B cell (primary cell): ENCODE results near the gene HOXC9. TPM values are rescaled to one million over a fixed set of nuclear protein-coding genes. Genes with fewer than 3 reads are reported as not detected.

Experiments used
- ATAC-seq: fragments of 200-7000 bp; cut with Tn5 transposase; one replicate; pipeline ENCODE4 v1.10.0; 2021; ENCODE audit warnings: low read depth, mild to moderate bottlenecking, moderate number of reproducible peaks, moderate library complexity
- CTCF ChIA-PET: fragments of 350-600 bp; sonication (Branson Sonifier 250); formaldehyde crosslinking; loops from one replicate; lab custom pipeline; 2021; ENCODE audit warnings: antibody characterized with exemption, inconsistent platforms; lab: Charles Lee
- POLR2A ChIA-PET: fragments of 350-600 bp; sonication (Branson Sonifier 250); formaldehyde crosslinking; loops from one replicate; lab custom pipeline; 2021; ENCODE audit warnings: antibody characterized with exemption; lab: Charles Lee
- DNase-seq: peaks from one replicate; pipeline ENCODE4 v3.0.0; 2013
- H2AFZ ChIP-seq: 2 replicates; pipeline ENCODE4 v1.6.1; 2012; ENCODE audit warnings: mild to moderate bottlenecking, low read depth, low read length; ENCODE audit not compliant: insufficient read depth, poor library complexity, severe bottlenecking
- H3K27ac ChIP-seq, 2 donors: 1 replicate in 1 of 2; 2 replicates in 1 of 2; pipeline ENCODE4 v1.5.1; 2012 to 2013; ENCODE audit warnings: low read length in 2 of 2, mild to moderate bottlenecking in 2 of 2, moderate library complexity in 1 of 2
- H3K27me3 ChIP-seq, 4 experiments: fragments of 200-600 bp in 1 of 4; sonication (generic) in 1 of 4; replicated peaks in 1 of 4; 1 replicate in 2 of 4; 2 replicates in 2 of 4; pipeline versions ENCODE4 v1.6.1 to v1.7.0; 2013 to 2016; ENCODE audit warnings: low read length in 3 of 4, mild to moderate bottlenecking in 2 of 4, mixed read lengths in 1 of 4, moderate library complexity in 1 of 4; ENCODE audit not compliant: insufficient read depth in 4 of 4, control insufficient read depth in 3 of 4; ENCODE audit errors: control extremely low read depth in 1 of 4
- H3K36me3 ChIP-seq, 2 experiments: replicated peaks in 1 of 2; 1 replicate in 1 of 2; 2 replicates in 1 of 2; pipeline versions ENCODE4 v1.6.1 to v1.7.1; 2013; ENCODE audit warnings: low read length in 1 of 2; ENCODE audit not compliant: insufficient read depth in 2 of 2, control insufficient read depth in 1 of 2; ENCODE audit errors: control extremely low read depth in 1 of 2, extremely low read depth in 1 of 2
- H3K4me1 ChIP-seq, 2 donors: fragments of 200-600 bp in 1 of 2; sonication (generic) in 1 of 2; 1 replicate in 1 of 2; 2 replicates in 1 of 2; pipeline versions ENCODE4 v1.5.1 to v1.6.1; 2013 to 2017; ENCODE audit warnings: low read length in 2 of 2; ENCODE audit not compliant: control insufficient read depth in 2 of 2, insufficient read depth in 2 of 2
- H3K4me2 ChIP-seq: replicated peaks from 2 replicates; pipeline ENCODE3; 2012; ENCODE audit warnings: mild to moderate bottlenecking, low read depth, low read length; ENCODE audit not compliant: poor library complexity, severe bottlenecking
- H3K4me3 ChIP-seq, 5 experiments: fragments of 200-600 bp in 1 of 5; sonication (generic) in 1 of 5; 1 replicate in 3 of 5; 2 replicates in 2 of 5; pipeline versions ENCODE4 v1.5.1 to v1.7.0; 2011 to 2016; ENCODE audit warnings: low read length in 4 of 5, mild to moderate bottlenecking in 4 of 5, low read depth in 2 of 5, control low read depth in 1 of 5, moderate library complexity in 1 of 5; ENCODE audit not compliant: insufficient read depth in 1 of 5; ENCODE audit errors: control extremely low read depth in 1 of 5, extremely low read depth in 1 of 5
- H3K79me2 ChIP-seq: fragments of 200-600 bp; sonication (generic); one replicate; pipeline ENCODE4 v1.6.0; 2016; ENCODE audit warnings: low read length; ENCODE audit not compliant: control insufficient read depth, insufficient read depth
- H3K9ac ChIP-seq: fragments of 200-600 bp; sonication (generic); 2 replicates; pipeline ENCODE4 v1.6.1; 2017; ENCODE audit warnings: mild to moderate bottlenecking, low read length, moderate library complexity
- H3K9me3 ChIP-seq, 3 donors: one replicate each; pipeline versions ENCODE4 v1.6.1 to v1.7.1; 2013; ENCODE audit warnings: low read length in 2 of 3; ENCODE audit not compliant: control insufficient read depth in 2 of 3, insufficient read depth in 1 of 3; ENCODE audit errors: control extremely low read depth in 1 of 3
- H4K20me1 ChIP-seq: 2 replicates; pipeline ENCODE4 v1.6.0; 2012; ENCODE audit warnings: mild to moderate bottlenecking, low read length; ENCODE audit not compliant: insufficient read depth, control insufficient read depth, poor library complexity, severe bottlenecking
- H3K27ac Mint-ChIP-seq: one replicate; pipeline ENCODE4 v1.8.0; 2021; ENCODE audit warnings: mixed read lengths
- H3K27me3 Mint-ChIP-seq: one replicate; pipeline ENCODE4 v1.8.0; 2021; ENCODE audit warnings: mixed read lengths
- H3K4me1 Mint-ChIP-seq: one replicate; pipeline ENCODE4 v1.8.0; 2021; ENCODE audit warnings: mixed read lengths
- H3K4me3 Mint-ChIP-seq: one replicate; pipeline ENCODE4 v1.8.0; 2021; ENCODE audit warnings: mixed read lengths
- H3K9me3 Mint-ChIP-seq: one replicate; pipeline ENCODE4 v1.8.0; 2022; ENCODE audit warnings: mixed read lengths; ENCODE audit not compliant: insufficient read depth
- EZH2 ChIP-seq: IDR thresholded peaks from 2 replicates; pipeline ENCODE4 v1.6.1; 2012; ENCODE audit warnings: borderline replicate concordance, low read depth, mild to moderate bottlenecking, moderate library complexity, low read length; ENCODE audit not compliant: insufficient read depth, poor library complexity, severe bottlenecking
- WGBS: methylation state at CpG from one replicate; pipeline ENCODE4 v1.1.5; 2013; ENCODE audit warnings: missing lambda C conversion rate; ENCODE audit not compliant: insufficient coverage; 5-methylcytosine and 5-hydroxymethylcytosine counted together
- intact Hi-C: fragments of 100-400 bp; cut with micrococcal nuclease; formaldehyde crosslinking; loops from one replicate; pipeline ENCODE4 v1.10.0; 2022
- polyA plus RNA-seq: library from polyadenylated mRNA; depleted of rRNA; stranded (reverse); fragments of >200 nt; gene quantifications from 2 replicates; pipeline ENCODE4 v1.2.3, GENCODE V29; 2012
- total RNA-seq, 2 donors: library from RNA; stranded (reverse); fragments of 120-200 nt in 1 of 2; gene quantifications; 1 replicate in 1 of 2; 2 replicates in 1 of 2; pipeline versions ENCODE4 v1.2.3 to v1.2.4, GENCODE V29; 2013 to 2022
- TF ChIP-seq, protein P1 (sequence below): fragments of 200-600 bp; IDR thresholded peaks from one replicate; pipeline ENCODE4 v1.8.0; 2022; ENCODE audit warnings: antibody characterized with exemption, mild to moderate bottlenecking

HOXC9 gene
- total and polyA plus RNA-seq, 2 donors (not counting 1 experiment from before 2014, with no cell fraction given), result not detected

DNA sequence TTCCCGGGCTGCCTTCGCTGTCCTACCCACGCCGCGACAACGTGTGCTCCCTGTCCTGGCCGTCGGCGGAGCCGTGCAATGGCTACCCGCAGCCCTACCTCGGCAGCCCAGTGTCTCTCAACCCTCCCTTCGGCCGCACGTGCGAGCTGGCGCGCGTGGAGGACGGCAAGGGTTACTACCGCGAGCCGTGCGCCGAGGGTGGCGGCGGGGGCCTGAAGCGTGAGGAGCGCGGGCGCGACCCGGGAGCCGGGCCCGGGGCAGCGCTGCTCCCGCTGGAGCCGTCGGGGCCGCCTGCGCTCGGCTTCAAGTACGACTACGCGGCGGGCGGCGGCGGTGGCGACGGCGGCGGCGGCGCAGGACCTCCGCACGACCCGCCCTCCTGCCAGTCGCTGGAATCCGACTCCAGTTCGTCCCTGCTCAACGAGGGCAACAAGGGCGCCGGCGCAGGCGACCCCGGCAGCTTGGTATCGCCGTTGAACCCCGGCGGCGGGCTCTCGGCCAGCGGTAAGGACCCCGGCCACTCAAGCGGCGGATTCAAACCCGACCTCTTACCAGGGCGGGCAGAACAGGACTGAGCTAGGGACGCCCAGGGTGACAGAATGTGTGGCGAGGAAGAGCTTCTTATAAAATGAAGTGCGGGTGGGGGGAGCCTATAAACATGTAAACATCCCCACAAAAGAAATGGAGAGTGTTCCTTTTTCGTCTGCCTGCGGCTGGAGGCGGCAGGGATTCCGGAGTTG lies 44.8 kb upstream of the HOXC9 start:
- POLR2A ChIA-PET, result no interaction called here
- Histone ChIP-seq H2AFZ (no peak overlapping the region), H3K4me1 (peaks cover 14 to 46% of the 10 kb centered on the region in 2 donors), H3K27me3 (peaks cover 0 to 99% (median 88%) of the 10 kb centered on the region in 4 experiments), H3K9ac (no peak overlapping the region), H3K9me3 (peaks cover 0 to 87% (median 11%) of the 10 kb centered on the region in 3 donors), H3K79me2 (no peaks in the 10 kb centered on the region), H3K36me3 (no peaks in the 10 kb centered on the region), H3K4me2 (no peak overlapping the region), H3K27ac (no peak overlapping the region), H4K20me1 (no peaks in the 10 kb centered on the region), H3K4me3 (no peak overlapping the region)
- H3K9me3 Mint-ChIP-seq, result no peaks in the 10 kb centered on the region
- no peak overlapping the region for H3K4me3 Mint-ChIP-seq
- ATAC-seq, result no peak
- peak; percentile 35 for DNase-seq
- intact Hi-C loops, result no loop called here
- CTCF ChIA-PET, result no interaction called here
- H3K27me3 Mint-ChIP-seq, result peaks cover 75% of the 10 kb centered on the region
- WGBS, result 10% methylated on average over 77 of the region's 86 CpGs
- TF ChIP-seq EZH2, result no peak
- TF ChIP-seq, protein P1, sequence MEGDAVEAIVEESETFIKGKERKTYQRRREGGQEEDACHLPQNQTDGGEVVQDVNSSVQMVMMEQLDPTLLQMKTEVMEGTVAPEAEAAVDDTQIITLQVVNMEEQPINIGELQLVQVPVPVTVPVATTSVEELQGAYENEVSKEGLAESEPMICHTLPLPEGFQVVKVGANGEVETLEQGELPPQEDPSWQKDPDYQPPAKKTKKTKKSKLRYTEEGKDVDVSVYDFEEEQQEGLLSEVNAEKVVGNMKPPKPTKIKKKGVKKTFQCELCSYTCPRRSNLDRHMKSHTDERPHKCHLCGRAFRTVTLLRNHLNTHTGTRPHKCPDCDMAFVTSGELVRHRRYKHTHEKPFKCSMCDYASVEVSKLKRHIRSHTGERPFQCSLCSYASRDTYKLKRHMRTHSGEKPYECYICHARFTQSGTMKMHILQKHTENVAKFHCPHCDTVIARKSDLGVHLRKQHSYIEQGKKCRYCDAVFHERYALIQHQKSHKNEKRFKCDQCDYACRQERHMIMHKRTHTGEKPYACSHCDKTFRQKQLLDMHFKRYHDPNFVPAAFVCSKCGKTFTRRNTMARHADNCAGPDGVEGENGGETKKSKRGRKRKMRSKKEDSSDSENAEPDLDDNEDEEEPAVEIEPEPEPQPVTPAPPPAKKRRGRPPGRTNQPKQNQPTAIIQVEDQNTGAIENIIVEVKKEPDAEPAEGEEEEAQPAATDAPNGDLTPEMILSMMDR, result no peak
- H3K27ac Mint-ChIP-seq, result no peak overlapping the region
- H3K4me1 Mint-ChIP-seq, result peaks cover 17% of the 10 kb centered on the region

DNA sequence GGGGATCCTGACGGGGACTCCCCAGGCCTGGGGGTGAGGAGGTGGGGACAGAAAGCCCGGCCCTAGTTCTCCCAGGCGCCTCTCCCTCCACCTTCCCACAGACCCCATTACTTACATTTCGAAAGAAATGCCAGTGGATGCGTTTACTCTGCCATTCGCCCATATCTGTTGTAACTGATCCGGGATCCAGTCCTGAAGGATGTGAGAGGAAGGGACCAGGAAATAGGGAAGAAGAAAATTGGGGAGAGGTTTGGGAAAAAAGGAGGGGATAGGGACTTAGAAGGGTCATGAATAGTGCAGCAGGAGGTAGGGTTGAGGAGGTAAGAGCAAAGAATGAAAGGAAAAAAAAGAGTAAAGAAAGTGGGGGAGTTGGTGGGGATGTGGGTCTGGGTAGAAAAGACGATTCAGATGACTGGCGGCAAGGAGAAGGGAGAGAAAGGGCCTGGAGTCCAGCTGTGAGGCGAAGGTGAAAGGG lies 44.1 kb upstream of the HOXC9 start:
- DNase-seq (peak; percentile 30), ATAC-seq (no peak)
- Mint-ChIP-seq H3K27me3 (peaks cover 76% of the 10 kb centered on the region), H3K4me1 (peaks cover 19% of the 10 kb centered on the region), H3K4me3 (no peak overlapping the region), H3K9me3 (no peaks in the 10 kb centered on the region), H3K27ac (peak overlapping the region; percentile 61)
- WGBS, result 13% methylated on average over 5 of the region's 10 CpGs
- Histone ChIP-seq H3K4me1 (peaks cover 16 to 48% of the 10 kb centered on the region in 2 donors), H2AFZ (no peak overlapping the region), H3K27me3 (peaks cover 0 to 99% (median 88%) of the 10 kb centered on the region in 4 experiments), H3K27ac (no peak overlapping the region), H3K79me2 (no peaks in the 10 kb centered on the region), H3K4me3 (no peak overlapping the region), H4K20me1 (no peaks in the 10 kb centered on the region), H3K9me3 (peaks cover 0 to 87% (median 11%) of the 10 kb centered on the region in 3 donors), H3K36me3 (no peaks in the 10 kb centered on the region), H3K4me2 (no peak overlapping the region), H3K9ac (no peak overlapping the region)
- ChIA-PET CTCF (no interaction called here), POLR2A (no interaction called here)
- intact Hi-C loops, result no loop called here
- TF ChIP-seq EZH2, result no peak
- TF ChIP-seq, protein P1, result no peak
